ENCODE data around the gene CITED4.

The CITED4 gene

DNA sequence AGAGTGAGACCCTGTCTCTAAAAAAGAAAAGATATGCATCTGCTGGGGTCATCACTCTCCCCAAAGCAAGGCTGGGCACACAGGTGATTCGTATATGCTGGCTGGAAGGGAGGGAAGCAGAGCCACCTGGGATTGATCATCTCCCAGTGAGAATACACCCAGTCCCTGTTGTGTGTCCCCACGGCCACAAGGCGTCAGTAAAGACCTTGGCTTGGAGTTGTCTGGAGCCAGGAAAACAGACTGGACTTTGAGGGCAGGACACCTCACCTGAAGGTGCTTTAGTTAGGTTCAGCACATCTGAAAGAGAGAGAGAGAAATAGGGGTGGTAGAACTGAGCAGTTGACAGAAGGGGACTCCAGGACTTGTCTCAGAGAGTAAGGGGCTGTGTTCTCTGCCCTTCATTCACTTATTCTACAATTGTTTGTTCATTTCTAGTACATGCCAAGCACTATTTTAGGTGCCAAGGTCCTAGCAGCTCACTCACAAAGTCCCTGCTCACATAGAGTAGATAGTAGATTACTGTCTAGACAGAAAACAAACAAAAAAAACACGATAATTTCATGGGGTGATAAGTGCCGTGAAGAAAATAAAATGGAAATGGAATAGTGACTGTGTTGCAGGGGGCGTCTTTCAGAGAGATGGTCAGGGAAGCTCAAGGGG lies 13.5 kb downstream of the CITED4 start:
- TF ChIP-seq TCF4 (CRISPR knock-in tag; IDR thresholded peaks at IDR 0.05; ENCODE audit: borderline replicate concordance), result no peak
- no peak for TF ChIP-seq GLIS3 (CRISPR knock-in tag; IDR thresholded peaks at IDR 0.05)
- no peak for TF ChIP-seq ZFP30 (CRISPR knock-in tag; IDR thresholded peaks at IDR 0.05)
- TF ChIP-seq, protein P1, sequence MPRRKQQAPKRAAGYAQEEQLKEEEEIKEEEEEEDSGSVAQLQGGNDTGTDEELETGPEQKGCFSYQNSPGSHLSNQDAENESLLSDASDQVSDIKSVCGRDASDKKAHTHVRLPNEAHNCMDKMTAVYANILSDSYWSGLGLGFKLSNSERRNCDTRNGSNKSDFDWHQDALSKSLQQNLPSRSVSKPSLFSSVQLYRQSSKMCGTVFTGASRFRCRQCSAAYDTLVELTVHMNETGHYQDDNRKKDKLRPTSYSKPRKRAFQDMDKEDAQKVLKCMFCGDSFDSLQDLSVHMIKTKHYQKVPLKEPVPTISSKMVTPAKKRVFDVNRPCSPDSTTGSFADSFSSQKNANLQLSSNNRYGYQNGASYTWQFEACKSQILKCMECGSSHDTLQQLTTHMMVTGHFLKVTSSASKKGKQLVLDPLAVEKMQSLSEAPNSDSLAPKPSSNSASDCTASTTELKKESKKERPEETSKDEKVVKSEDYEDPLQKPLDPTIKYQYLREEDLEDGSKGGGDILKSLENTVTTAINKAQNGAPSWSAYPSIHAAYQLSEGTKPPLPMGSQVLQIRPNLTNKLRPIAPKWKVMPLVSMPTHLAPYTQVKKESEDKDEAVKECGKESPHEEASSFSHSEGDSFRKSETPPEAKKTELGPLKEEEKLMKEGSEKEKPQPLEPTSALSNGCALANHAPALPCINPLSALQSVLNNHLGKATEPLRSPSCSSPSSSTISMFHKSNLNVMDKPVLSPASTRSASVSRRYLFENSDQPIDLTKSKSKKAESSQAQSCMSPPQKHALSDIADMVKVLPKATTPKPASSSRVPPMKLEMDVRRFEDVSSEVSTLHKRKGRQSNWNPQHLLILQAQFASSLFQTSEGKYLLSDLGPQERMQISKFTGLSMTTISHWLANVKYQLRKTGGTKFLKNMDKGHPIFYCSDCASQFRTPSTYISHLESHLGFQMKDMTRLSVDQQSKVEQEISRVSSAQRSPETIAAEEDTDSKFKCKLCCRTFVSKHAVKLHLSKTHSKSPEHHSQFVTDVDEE (CRISPR knock-in tag; IDR thresholded peaks at IDR 0.05), result no peak
- TF ChIP-seq ZFP3 (CRISPR knock-in tag; IDR thresholded peaks at IDR 0.05), result no peak
- TF ChIP-seq RARB (CRISPR knock-in tag; IDR thresholded peaks at IDR 0.05), result no peak
- TF ChIP-seq ESRRG (CRISPR knock-in tag; IDR thresholded peaks at IDR 0.05), result no peak
- no peak for TF ChIP-seq CSDC2 (CRISPR knock-in tag; IDR thresholded peaks at IDR 0.05)
- TF ChIP-seq, protein P2, sequence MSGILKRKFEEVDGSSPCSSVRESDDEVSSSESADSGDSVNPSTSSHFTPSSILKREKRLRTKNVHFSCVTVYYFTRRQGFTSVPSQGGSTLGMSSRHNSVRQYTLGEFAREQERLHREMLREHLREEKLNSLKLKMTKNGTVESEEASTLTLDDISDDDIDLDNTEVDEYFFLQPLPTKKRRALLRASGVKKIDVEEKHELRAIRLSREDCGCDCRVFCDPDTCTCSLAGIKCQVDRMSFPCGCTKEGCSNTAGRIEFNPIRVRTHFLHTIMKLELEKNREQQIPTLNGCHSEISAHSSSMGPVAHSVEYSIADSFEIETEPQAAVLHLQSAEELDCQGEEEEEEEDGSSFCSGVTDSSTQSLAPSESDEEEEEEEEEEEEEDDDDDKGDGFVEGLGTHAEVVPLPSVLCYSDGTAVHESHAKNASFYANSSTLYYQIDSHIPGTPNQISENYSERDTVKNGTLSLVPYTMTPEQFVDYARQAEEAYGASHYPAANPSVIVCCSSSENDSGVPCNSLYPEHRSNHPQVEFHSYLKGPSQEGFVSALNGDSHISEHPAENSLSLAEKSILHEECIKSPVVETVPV (CRISPR knock-in tag; IDR thresholded peaks at IDR 0.05), result no peak
- TF ChIP-seq, protein P3, sequence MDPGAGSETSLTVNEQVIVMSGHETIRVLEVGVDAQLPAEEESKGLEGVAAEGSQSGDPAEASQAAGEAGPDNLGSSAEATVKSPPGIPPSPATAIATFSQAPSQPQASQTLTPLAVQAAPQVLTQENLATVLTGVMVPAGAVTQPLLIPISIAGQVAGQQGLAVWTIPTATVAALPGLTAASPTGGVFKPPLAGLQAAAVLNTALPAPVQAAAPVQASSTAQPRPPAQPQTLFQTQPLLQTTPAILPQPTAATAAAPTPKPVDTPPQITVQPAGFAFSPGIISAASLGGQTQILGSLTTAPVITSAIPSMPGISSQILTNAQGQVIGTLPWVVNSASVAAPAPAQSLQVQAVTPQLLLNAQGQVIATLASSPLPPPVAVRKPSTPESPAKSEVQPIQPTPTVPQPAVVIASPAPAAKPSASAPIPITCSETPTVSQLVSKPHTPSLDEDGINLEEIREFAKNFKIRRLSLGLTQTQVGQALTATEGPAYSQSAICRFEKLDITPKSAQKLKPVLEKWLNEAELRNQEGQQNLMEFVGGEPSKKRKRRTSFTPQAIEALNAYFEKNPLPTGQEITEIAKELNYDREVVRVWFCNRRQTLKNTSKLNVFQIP (CRISPR knock-in tag; IDR thresholded peaks at IDR 0.05; ENCODE audit: borderline replicate concordance, low read depth), result no peak
- ATAC-seq, result peak; percentile 94

DNA sequence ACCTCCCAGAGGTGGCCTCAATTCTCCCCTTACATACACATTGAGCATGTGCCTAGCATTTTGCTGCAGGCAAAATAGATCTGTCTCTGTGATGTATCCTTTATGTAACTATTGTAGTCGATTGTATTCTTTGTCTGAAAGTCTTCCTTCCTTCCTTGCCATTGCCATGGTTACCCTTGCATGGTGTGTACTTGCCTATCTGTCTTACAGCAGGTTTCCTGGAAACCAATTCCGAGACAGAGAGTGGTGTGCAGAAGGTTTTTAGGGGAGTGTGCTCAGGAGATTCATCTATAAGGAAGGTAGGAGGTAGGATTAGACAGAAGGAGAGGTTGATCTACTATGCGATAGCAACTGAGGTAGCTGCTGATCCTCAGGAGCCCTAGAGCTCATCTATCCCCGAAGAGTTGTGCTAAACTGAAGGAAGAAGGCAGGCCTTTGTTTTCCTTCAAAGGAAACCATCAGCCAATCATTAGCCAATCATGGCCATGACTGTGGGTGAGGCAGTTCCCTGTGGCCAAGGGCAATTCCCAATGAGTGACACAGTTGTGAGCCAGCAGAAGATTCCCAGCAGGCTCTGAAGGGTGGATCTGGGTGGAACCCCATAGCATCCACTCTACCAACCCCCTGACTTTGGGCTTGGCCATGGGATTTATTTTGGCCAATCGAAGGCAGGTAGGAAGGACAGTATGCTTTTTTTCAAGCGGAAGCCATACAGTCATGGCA lies 15.0 kb downstream of the CITED4 start:
- TF ChIP-seq TOX (CRISPR knock-in tag; IDR thresholded peaks at IDR 0.05; ENCODE audit: borderline replicate concordance) (no peak), ZNF70 (CRISPR knock-in tag; IDR thresholded peaks at IDR 0.05) (no peak), ARNTL (CRISPR knock-in tag; IDR thresholded peaks at IDR 0.05; ENCODE audit: borderline replicate concordance, low read depth) (no peak), ISL1 (CRISPR knock-in tag; IDR thresholded peaks at IDR 0.05) (no peak), ZNF8 (CRISPR knock-in tag; IDR thresholded peaks at IDR 0.05) (no peak), OSR1 (CRISPR knock-in tag; IDR thresholded peaks at IDR 0.05) (no peak), ESRRG (CRISPR knock-in tag; IDR thresholded peaks at IDR 0.05) (no peak)
- TF ChIP-seq, protein P4, sequence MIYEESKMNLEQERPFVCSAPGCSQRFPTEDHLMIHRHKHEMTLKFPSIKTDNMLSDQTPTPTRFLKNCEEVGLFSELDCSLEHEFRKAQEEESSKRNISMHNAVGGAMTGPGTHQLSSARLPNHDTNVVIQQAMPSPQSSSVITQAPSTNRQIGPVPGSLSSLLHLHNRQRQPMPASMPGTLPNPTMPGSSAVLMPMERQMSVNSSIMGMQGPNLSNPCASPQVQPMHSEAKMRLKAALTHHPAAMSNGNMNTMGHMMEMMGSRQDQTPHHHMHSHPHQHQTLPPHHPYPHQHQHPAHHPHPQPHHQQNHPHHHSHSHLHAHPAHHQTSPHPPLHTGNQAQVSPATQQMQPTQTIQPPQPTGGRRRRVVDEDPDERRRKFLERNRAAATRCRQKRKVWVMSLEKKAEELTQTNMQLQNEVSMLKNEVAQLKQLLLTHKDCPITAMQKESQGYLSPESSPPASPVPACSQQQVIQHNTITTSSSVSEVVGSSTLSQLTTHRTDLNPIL (CRISPR knock-in tag; IDR thresholded peaks at IDR 0.05; ENCODE audit: low read depth), result no peak
- TF ChIP-seq, protein P3 (CRISPR knock-in tag; IDR thresholded peaks at IDR 0.05; ENCODE audit: borderline replicate concordance, low read depth), result no peak
- TF ChIP-seq, protein P5, sequence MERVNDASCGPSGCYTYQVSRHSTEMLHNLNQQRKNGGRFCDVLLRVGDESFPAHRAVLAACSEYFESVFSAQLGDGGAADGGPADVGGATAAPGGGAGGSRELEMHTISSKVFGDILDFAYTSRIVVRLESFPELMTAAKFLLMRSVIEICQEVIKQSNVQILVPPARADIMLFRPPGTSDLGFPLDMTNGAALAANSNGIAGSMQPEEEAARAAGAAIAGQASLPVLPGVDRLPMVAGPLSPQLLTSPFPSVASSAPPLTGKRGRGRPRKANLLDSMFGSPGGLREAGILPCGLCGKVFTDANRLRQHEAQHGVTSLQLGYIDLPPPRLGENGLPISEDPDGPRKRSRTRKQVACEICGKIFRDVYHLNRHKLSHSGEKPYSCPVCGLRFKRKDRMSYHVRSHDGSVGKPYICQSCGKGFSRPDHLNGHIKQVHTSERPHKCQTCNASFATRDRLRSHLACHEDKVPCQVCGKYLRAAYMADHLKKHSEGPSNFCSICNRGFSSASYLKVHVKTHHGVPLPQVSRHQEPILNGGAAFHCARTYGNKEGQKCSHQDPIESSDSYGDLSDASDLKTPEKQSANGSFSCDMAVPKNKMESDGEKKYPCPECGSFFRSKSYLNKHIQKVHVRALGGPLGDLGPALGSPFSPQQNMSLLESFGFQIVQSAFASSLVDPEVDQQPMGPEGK (CRISPR knock-in tag; IDR thresholded peaks at IDR 0.05; ENCODE audit: borderline replicate concordance), result no peak
- TF ChIP-seq, protein P2 (CRISPR knock-in tag; IDR thresholded peaks at IDR 0.05), result no peak
- TF ChIP-seq, protein P1 (CRISPR knock-in tag; IDR thresholded peaks at IDR 0.05), result no peak
- no peak for ATAC-seq
